Astrocyte (in vitro differentiated cells and primary cell): ENCODE results near the gene NAA11.

ENCODE experiments used
- EZH2 ChIP-seq: IDR thresholded peaks from 2 replicates; pipeline ENCODE4 v1.6.1; 2012; ENCODE audit warnings: mild to moderate bottlenecking, low read length, inconsistent platforms; ENCODE audit not compliant: insufficient read depth
- TF ChIP-seq, protein P1 (sequence below): IDR thresholded peaks from 2 replicates; pipeline ENCODE4 v1.5.1; 2011; ENCODE audit warnings: low read depth, mild to moderate bottlenecking, inconsistent platforms, low read length, moderate library complexity; ENCODE audit not compliant: insufficient read depth

DNA sequence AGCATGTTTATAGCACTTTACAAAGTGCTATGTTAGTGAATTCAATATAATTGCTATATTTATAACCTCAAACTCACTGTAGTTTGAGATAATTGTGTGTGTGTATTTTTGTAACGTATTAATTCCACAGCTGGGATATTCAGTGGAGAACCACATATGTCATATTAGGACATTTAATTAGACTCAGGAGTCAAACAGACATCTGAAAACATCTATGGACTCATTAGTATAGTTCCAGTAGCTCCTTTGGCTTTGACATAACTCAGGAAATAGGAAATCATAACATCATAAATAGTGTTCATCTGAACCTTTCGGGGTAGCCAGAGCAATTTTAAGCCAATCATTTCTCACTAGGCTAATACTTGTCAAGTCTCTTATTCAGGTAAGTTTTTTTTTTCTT, 38.8 kb downstream of the NAA11 start:
- TF ChIP-seq, protein P1, sequence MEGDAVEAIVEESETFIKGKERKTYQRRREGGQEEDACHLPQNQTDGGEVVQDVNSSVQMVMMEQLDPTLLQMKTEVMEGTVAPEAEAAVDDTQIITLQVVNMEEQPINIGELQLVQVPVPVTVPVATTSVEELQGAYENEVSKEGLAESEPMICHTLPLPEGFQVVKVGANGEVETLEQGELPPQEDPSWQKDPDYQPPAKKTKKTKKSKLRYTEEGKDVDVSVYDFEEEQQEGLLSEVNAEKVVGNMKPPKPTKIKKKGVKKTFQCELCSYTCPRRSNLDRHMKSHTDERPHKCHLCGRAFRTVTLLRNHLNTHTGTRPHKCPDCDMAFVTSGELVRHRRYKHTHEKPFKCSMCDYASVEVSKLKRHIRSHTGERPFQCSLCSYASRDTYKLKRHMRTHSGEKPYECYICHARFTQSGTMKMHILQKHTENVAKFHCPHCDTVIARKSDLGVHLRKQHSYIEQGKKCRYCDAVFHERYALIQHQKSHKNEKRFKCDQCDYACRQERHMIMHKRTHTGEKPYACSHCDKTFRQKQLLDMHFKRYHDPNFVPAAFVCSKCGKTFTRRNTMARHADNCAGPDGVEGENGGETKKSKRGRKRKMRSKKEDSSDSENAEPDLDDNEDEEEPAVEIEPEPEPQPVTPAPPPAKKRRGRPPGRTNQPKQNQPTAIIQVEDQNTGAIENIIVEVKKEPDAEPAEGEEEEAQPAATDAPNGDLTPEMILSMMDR: no peak
- TF ChIP-seq EZH2: no peak
